Spleen (tissue), 7 donors: Measurements from ENCODE around the gene CHRNA7.

Experiments
- POLR2A ChIP-seq, 3 donors: fragments of 450-650 bp; IDR thresholded peaks; one replicate each; pipeline ENCODE4 v1.5.1; 2017; ENCODE audit warnings: antibody characterized with exemption in 3 of 3, mild to moderate bottlenecking in 1 of 3
- TF ChIP-seq, protein P1 (sequence below), 11 experiments: fragments of 200-600 bp in 7 of 11; fragments of 450-650 bp in 4 of 11; sonication (generic) in 4 of 11; IDR thresholded peaks in 8 of 11; conservative IDR thresholded peaks in 3 of 11; 1 replicate in 7 of 11; 2 replicates in 4 of 11; pipeline versions ENCODE4 v1.4.0 to v1.8.0; 2016 to 2021; ENCODE audit warnings: antibody characterized with exemption in 11 of 11, inconsistent platforms in 4 of 11, mild to moderate bottlenecking in 1 of 11
- donor health status: DM: no; HTN: no; CAD: no; lungs with moderate emphysema.
- donor health status: DM: no; HTN: no; CAD: no.
- donor health status: DM: no; HTN: no; CAD: no.

DNA sequence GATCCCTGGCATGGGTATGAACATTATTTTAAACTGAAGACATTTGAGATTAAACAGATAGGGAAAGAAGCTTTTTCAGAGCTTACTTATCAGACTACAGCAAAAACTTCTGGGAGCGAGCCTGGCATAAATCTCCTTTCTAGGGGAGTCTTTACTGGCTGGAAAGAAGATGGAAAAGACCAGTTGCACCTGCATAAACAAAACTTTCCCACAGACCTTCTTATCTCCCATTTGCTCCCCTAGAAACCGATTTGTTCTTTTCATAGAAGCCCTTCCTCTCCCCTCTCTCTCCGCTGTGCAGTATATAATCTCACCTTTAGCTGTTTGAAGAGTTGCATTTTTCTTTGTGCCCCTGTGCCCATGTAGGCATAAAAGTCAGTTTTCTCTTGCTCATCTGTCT lies 93.2 kb downstream of the CHRNA7 start:
- TF ChIP-seq, protein P1, sequence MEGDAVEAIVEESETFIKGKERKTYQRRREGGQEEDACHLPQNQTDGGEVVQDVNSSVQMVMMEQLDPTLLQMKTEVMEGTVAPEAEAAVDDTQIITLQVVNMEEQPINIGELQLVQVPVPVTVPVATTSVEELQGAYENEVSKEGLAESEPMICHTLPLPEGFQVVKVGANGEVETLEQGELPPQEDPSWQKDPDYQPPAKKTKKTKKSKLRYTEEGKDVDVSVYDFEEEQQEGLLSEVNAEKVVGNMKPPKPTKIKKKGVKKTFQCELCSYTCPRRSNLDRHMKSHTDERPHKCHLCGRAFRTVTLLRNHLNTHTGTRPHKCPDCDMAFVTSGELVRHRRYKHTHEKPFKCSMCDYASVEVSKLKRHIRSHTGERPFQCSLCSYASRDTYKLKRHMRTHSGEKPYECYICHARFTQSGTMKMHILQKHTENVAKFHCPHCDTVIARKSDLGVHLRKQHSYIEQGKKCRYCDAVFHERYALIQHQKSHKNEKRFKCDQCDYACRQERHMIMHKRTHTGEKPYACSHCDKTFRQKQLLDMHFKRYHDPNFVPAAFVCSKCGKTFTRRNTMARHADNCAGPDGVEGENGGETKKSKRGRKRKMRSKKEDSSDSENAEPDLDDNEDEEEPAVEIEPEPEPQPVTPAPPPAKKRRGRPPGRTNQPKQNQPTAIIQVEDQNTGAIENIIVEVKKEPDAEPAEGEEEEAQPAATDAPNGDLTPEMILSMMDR (IDR thresholded peaks at IDR 0.05 in 8 of 11, conservative IDR thresholded peaks at IDR 0.05 in 3 of 11): no peak
- no peak for TF ChIP-seq POLR2A (IDR thresholded peaks at IDR 0.05)
